Caki2 (cell line): ENCODE results near the gene OBP2A. TPM values are rescaled to one million over a fixed set of nuclear protein-coding genes. Genes with fewer than 3 reads are reported as not detected.

Experiments
- DNase-seq: peaks from one replicate; pipeline ENCODE4 v3.0.0-alpha.2; 2015; ENCODE audit warnings: low read depth
- in situ Hi-C: cut with HindIII; loops from 2 replicates; pipeline ENCODE4 v1.10.0; 2016; ENCODE audit warnings: low sequenced_read_pairs, low pct_unique_long_range_greater_than_20kb, mixed read lengths
- total RNA-seq: library from RNA; depleted of rRNA; stranded (reverse); fragments of >200 nt; shearing (Covaris generic); gene quantifications from 2 replicates; pipeline ENCODE4 v1.2.3, GENCODE V29; 2014; ENCODE audit warnings: low replicate concordance

Gene OBP2A
- total RNA-seq, 1 experiment from 2014 or later = not detected

DNA sequence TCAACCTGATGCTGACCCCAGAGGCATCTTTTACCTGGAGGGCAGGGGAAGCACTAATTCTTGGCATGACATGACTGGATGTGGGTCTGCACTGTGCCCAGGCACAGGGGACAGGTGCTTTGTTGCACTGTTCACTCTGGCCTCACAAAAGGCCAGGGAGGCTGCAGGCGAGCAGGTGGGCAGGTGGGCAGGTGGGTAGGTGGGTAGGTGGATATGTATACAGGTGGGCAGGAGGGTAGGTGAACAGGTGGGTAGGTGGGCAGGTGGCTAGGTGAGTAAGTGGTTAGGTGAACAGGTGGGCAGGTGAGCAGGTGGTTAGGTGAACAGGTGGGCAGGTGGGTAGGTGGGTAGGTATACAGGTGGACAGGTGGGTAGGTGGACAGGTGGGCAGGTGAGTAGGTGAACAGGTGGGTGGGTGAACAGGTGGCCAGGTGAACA lies 17.1 kb downstream of the OBP2A start:
- no peak for DNase-seq
- in situ Hi-C loops = no loop called here

DNA sequence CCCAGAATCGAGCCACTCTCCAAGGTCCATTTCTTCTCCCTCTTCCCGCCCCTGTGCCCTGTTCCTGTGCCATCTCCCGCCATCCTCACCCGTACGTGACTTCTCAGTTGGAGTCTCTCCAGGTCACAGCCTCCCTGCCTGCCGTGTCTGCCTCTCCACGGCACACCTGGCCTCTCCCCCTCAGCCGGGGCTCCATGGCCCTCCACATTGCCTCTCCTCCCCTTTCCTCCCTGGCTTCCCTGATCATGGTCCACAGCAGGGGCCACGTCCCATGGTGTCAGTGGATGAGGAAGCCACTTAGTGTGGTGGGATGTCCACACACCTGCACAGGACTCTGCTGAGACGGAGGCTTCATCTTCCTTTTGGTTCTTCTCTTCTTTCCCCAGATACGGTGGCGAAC lies 17.9 kb downstream of the OBP2A start:
- no peak for DNase-seq
- in situ Hi-C loops = no loop called here

DNA sequence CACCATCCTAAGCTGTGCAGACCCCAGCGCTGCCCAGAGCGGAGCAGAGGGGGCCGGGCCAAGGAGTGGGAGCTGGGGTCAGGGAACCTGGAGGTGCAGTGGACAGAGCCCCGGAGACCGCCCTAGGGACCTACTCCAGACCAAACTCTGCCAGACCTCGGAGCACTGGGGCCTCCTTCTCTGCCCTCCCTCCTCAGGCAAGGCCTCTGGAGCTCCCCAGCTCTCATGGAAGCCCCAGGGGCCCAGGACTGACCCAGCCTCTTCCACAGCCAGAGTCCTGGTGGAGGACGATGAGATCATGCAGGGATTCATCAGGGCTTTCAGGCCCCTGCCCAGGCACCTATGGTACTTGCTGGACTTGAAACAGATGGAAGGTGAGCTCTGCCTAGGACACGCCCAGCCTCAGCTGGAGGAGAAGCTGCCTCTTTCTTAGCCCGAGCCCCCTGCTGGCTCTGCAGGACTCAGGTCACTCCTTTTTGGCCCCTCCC lies 19.3 kb downstream of the OBP2A start:
- in situ Hi-C loops = no loop called here
- no peak for DNase-seq

DNA sequence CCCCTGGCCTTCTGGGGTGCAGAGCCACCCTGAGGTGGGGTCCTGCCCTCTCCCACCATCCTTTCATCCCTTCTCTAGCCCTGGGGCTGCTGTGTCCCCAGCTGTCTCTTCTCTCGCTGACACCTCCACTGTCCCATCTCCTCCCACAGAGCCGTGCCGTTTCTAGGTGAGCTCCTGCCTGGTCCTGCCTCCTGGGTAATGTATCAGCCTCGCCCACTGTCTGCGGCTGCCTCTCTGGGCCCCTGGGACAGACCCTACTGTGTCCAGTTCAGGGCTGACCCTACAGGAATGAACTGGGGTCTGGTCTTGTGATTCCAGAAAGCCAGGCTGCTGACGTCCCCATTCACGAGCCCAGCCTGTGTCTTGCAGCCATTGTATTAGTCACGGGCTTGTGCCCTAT lies 19.7 kb downstream of the OBP2A start:
- in situ Hi-C loops = no loop called here
- DNase-seq = no peak

DNA sequence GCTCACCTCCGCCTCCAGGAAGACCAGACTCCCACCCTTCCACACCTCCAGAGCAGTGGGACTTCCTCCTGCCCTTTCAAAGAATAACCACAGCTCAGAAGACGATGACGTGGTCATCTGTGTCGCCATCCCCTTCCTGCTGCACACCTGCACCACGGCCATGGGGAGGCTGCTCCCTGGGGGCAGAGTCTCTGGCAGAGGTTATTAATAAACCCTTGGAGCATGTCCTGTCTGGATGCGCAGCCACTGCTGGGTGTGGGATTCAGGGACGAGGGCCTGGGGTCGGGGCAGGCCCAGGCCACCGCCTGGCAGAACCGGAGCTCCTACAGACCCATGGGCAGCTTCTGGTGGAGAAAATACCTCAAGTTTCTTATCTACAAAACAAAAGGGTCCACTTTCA lies 20.6 kb downstream of the OBP2A start:
- no peak for DNase-seq
- in situ Hi-C loops = no loop called here

DNA sequence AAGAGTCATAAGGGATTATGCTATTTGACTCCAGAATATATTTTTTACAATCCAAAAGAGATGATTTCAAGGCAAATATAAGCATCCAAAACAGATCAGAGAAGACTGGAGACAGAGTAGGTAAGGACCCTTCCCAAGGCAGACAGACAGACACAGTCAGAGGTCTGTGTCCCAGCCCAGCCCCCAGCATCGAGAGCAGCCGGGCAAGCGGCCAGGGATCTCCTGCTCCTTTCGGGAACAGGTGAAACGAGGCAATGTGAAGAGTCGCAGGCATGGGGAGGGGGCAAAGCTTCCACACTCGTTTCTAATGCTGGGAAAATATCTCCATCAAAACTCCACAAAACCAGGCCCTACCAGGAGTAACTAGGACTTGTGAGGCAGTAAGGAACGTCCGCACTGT lies 21.4 kb downstream of the OBP2A start:
- no peak for DNase-seq
- in situ Hi-C loops = no loop called here

DNA sequence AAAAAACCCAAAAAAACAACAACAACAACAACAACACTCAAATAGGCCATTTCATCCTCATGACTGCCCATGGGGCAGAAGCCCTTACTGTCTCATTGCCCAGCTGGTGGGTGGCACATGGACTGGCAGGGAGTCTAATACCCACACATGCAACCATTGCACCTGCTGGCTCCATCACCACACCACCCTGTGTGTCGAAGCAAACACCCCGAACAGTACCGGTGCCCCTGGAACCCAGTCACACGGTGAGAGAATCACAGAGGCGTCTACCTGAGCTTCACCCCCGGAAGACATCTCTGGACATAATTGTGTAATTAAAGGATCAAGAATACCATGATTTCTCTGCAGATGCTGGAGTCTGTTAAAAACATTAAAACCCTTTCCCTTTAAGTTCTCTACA lies 22.1 kb downstream of the OBP2A start:
- in situ Hi-C loops = no loop called here
- DNase-seq = no peak

DNA sequence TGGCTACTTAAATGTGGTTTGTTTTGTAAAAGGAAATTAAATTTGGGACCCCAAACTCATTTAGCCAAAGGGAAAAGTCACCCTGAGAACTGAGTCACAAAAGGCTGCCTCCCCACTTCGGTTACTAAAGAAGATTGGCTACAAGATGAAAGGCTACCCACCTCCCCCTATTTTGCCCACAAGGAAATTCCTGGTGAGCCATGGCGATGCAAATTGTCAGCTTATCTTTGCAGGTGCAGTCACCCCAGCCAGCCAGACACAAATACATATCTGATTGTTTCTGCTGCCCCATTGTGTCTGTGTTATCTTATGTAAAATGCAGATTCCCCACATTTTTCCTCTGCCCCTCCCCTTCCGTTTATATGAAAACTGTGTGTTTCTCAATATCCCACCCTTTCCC lies 24.5 kb downstream of the OBP2A start:
- in situ Hi-C loops = no loop called here
- DNase-seq = no peak

DNA sequence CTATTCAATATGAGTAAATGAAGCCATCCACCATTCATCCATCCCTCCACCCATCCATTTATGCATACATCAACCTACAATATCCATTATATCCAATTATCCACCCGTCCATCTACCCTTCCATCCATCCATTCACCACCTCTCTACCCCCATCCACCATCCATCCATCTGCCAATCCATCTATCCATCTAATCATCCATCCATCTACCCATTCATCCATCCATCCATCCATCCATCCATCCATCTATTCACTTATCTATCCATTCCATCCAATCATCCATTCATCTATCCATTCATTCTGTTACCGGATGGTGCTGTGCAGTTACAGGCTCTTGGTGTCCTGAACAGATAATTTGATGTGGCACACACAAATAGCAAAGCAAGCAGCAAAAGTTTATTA lies 26.3 kb downstream of the OBP2A start:
- no peak for DNase-seq
- in situ Hi-C loops = no loop called here

DNA sequence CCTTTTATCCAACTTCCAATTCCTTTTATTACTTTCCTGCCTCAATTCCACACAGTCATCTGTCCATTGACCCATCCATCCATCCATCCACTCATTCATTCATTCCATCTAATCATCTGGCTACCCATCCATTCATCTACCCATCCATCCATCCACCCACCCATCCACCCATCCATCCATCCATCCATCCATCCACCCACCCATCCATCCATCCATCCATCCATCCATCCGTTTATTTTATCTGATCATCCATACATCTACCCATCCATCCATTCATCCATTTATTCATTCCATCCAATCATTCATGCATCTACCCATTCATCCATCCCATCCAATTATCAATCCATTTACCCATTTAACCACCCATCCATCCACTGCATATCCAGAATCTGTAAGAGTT lies 27.2 kb downstream of the OBP2A start:
- DNase-seq = no peak
- in situ Hi-C loops = no loop called here

DNA sequence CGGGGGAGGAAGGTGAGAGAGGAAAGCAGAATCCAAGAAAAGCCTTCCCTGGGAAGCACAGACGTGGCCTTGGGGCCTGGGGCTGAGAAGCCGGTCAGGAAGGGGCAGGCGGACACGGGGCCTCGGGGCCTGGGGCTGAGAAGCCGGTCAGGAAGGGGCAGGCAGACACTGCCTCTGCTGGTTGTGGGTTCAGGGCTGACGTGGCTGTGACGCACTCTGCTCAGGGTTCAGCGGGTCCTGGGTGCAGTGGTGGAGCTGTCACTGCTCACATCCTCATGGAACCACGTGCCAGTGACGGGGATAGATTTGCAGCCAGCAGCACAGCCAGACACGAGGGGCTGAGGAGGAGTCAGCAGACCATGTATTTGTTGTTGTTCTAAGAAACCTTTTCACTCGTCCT lies 28.4 kb downstream of the OBP2A start:
- in situ Hi-C loops = no loop called here
- DNase-seq = no peak

DNA sequence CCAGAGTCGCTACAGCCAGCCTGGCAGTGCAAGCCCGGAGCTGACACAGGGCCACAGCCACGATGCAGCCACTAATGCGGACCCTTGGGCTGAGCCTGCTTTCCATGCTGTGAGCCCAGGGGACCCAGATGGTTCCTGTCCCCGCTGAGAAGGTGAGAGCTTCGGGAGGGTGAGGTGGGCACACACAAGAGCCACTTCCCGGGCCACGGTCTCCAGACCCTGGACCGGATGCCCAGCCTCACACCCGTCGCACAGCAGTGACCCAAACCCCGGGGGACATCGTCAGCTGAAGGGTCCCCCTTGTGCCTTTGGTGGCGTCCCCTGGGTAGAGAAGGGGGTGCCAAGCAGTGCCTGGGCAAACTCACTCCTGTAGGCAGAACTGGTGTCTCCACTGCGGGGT lies 29.0 kb downstream of the OBP2A start:
- in situ Hi-C loops = no loop called here
- no peak for DNase-seq

DNA sequence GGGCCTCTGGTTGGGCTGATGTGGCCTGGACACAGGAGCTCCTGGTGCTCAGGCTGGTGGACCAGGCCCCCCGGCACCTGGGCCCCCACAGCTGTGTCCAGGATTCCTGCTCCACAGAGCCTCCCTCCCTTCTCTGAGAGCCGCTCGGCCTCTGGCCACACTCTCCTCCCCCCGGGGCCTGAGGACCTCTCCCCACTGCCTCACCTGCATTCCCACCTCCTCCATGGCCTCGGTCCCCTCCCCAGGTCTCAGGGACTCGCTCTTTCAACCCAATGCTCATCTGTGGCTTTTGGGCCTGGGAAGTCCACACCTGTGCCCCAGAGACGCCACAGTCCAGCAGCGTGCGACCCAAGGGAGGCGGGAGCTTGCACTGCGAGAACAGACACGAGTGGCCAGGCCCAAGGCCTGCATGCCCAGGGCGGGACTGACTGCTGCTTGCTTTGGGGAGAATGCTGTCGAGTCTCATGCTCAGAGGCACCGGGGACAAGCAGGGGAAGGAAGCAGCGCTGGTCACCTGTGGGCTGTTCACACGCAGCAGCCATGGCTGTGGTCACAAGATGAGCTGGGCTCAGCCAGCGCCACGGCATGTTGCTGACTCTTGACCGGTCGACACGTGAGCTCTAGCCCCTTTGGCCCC lies 30.2 kb downstream of the OBP2A start:
- in situ Hi-C loops = no loop called here
- no peak for DNase-seq

DNA sequence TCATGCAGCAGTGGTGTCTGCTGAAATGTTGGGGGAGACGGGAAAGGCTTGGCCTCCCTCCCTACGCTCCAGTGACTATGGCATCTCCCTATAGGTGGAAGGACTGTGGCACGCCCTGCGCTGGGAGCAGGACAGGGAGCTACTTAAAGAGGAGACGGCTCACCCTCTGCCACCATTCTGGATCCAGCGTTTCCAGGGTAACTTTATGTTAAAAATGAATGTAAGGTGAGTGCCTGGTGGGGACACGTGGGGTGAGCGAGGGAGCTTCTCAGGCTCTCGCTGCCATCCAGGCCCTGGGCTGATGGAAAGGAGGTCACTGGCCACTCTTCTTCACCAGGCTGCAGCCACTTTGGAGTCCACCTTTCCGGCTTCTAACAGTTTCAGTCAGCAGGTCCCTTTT lies 31.3 kb downstream of the OBP2A start:
- in situ Hi-C loops = no loop called here

DNA sequence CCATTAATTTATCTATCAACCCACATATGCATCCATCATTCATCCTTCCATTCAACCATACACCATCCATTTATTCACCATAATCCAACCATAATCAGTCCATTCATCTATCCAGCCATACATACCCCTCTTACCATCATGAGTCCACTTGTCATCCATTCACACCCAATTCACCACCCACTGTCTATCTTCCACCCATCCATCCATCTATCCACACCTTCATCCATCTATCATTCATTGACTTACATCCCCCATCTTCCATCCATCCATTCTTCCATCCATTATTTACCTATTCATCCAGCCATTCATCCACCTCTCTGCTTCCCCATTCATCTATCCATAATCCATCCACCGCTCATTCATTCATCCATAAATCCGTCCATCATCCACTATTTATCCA lies 33.4 kb downstream of the OBP2A start:
- DNase-seq = no peak
- in situ Hi-C loops = no loop called here

More for the DNA sequence above, 31.3 kb downstream of the OBP2A start:
- no peak for DNase-seq

DNA sequence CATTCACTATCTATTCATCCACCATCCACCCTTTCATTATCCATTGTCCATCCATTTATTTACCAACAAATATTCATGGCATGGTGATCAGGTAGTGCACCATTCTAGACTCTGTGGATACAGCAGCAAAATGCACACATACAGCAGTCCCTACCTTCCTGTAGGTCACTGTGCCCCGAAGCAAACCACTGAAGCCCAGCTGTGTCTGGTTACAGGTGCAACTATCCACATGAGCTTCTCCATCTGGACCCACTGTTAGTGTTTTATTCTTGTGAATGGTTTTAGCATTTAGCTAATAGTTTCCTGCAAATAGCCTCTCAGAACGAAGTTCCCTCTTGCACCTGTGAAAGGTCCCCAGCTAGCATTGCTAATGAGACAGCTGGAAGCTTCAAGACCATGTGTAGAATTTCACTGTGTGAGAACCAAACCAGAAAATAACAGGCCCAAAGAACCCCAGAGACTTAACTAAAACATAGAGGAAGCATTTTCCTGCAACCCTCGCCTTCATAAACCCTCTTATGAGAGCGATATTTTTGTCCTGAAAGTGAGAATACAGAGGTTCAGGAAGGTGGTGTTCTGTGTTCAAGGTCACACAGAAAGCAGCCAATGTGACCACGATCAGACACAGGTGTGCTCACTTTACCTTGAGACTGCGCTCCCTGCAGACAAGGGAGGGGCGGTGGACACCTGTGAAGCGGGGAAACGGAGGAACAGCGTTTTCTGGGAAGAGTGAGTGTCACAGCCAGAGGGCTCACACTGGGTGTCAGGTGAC lies 34.1 kb downstream of the OBP2A start:
- in situ Hi-C loops = no loop called here
- DNase-seq = no peak

DNA sequence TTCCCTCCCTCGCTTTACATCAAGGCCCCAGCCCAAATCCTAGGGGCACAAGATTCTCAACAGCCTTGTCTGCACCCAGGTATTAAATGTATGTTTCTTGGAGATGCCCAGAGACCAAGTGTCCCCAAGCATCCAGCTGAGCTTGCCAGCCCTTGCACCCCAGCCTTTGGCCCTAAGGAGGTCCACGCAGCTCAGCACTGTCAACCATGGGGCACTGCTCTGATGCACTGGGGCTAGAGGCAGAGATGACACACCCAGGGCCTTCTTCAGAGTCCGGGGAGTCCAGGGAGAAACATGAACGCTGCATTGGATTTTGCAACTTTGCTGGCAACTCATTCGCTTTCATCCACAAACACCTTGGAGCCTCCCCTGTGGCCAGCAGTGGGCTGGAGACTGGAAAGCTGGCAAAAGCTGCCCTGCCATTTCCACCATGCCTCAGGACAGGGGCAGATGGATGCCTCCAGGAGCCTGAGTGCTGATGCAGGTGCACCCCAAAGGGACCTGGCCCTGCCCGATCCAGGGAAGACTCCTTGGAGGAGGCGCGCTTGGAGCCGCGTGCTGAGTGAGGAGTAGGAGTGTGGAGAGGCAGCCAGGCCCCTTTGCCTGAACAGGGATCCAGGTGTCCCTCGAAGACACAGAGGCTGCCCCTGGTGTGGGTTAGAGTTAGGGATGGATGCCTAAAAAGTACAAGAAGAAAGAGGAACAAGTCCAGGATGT lies 34.9 kb downstream of the OBP2A start:
- in situ Hi-C loops = no loop called here
- DNase-seq = no peak

DNA sequence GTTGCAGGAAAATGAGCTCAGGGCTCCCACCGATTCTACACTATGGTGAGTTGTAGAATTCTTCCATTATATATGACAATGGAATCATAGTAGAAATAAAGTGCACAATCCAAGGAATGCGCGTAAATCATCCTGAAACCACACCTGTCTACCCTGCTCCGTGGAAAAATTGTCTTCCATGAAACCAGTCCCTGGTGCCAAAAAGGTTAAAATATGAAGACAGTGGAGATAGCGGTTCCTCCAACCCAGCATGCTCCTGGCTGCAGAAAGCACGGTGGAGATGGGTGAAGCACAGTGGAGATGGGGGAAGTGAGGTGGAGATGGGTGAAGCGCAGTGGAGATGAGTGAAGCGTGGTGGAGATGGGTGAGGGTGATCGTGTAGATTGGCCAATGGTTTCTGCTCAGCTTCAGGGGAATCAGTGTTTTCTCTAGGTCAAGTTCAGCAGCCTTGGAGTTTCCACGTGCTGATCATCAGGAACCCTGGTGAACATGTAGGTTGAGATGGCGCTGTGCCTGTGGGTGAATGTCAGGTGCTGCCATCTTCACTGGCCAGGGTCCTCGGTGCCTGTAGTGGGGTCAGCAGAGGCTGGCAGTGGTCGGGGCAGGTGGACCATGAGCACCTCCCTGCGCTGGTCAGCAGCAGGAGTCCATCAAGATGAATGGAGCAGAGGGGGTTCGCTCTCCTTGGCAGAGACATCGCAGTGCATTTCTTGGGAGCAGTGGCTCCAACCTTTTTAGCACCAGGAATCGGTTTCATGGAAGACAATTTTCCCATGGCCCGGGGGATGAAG lies 35.9 kb downstream of the OBP2A start:
- no peak for DNase-seq
- in situ Hi-C loops = no loop called here

DNA sequence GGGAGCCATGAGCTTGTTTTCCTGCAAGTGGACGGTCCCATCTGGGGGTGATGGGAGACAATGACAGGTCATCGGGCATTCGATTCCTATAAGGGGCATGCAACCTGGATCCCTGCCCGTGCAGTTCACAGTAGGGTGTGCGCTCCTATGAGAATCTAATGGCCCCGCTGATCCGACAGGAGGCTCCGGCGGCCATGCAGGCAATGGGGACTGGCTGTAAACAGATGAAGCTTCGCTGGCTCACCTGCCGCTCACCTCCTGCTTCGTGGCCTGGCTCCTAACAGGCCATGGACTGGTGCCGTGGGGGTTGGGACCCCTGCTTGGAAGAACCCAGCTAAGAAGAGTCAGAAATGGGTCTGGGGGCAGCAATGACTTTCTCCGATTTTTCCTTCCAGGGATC lies 36.6 kb downstream of the OBP2A start:
- no peak for DNase-seq
- in situ Hi-C loops = no loop called here
